ENCODE results near the gene CDC42BPA.

Gene CDC42BPA

DNA sequence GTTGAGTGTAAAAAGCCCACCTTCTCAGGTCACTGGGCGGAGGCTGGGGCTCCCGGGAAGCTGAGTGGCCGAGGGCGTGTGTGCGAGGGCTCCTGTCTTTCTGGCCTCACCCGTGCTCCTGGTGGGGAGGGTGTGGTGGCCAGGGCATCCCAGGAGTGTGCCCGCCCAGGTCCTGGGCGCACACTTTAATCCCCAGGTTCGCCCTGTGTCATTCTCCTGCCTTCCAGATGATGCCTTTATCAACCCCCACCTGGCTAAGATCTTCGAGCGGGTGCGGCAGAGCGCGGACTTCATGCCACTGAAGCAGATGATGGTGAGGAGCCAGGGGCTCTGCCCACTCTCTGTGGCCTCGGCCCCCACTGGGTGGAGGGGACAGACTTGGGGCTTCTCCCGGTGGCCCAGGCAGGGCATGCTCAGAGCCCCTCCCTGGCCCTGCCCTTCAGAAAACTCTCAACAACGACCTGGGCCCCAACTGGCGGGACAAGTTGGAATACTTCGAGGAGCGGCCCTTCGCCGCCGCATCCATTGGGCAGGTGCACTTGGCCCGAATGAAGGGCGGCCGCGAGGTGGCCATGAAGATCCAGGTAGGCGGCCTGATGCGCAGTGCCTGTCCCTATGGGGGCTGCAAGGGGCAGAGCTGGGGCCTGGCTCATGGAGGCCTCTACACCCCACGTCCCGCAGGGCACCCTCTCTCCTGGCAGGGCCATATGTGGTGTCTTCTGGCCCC lies 335.7 kb downstream of the CDC42BPA start:
- DNase-seq (ENCODE audit: extremely low read depth in 1 of 2, low read depth in 1 of 2) = no peak

DNA sequence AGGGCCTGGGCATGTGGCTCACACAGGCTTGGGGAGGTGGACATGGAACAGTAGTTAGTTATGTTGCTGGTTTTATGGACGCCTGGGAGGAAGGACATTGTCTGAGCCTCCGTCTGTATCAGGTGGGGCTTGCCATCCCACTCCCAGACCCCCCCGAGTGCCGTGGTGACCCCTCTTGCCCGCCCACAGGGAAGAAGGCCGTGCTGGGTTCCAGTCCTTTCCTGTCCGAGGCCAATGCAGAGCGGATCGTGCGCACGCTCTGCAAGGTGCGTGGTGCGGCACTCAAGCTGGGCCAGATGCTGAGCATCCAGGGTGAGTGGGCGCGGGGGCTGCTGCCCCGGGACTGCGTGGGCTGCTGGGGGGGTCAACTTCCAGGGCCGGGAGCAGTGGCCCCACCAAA lies 336.5 kb downstream of the CDC42BPA start:
- no peak for DNase-seq (ENCODE audit: extremely low read depth in 1 of 2, low read depth in 1 of 2)

DNA sequence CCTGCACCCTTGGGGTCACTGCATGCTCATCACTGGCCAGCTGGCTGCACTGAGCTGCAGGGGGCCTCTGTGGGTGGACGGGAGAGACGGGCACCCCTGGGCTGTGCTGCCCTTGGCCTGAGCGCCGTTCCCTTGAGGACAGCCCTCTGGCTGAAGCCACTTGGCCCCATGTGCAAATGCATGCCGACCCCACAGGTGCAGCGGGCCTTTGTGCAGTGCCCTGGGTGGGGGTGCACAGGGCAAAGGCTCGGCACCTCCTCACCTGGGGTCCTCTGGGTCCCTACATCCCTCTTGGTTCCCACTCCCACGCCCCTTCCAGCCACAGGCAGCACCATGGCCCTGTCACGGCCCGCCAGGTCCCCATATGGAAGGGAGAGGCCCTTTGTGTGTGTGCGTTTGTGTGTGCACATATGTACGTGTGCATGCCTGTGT lies 336.9 kb downstream of the CDC42BPA start:
- DNase-seq (ENCODE audit: extremely low read depth in 1 of 2, low read depth in 1 of 2) = no peak

DNA sequence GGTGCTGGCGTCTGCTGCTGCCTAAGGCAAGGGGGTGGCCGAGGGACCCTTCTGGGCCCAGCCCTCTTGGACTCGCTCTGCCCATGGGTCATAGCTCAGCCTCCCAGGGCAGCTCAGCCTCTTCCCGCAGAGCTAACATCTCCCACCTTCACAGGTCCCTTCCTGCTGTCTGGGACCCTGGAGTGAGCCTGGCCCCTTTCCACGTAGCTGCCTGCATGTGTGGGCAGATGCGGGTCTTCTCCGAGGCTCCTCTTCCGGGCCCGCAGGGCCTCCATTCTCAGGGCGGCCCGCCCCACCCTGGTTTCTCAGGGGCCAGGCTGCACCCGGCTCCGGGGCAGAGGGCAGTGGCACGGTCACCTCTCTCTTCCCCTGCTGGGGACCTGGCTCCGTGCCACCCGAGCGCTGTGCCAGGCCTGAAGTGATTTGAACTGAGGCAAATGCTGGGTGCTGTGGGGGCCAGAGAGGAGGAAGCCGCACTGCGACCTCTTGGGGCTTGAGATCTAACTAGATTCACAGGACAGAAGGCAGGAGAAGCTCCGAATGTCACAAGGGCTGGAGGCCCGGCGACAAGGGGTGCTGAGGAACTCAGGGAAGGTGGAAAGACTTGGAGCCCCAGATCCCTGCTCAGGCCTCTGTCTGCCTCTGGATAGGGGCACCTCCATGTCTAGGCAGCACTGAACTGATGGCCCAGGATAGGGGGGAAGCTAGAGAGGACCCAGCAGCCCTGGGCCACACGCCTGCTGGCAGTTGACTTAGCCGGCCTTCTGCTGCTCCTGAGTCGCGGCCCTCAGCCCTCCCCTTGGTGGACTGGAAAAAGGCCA lies 337.5 kb downstream of the CDC42BPA start:
- no peak for DNase-seq (ENCODE audit: extremely low read depth in 1 of 2, low read depth in 1 of 2)

DNA sequence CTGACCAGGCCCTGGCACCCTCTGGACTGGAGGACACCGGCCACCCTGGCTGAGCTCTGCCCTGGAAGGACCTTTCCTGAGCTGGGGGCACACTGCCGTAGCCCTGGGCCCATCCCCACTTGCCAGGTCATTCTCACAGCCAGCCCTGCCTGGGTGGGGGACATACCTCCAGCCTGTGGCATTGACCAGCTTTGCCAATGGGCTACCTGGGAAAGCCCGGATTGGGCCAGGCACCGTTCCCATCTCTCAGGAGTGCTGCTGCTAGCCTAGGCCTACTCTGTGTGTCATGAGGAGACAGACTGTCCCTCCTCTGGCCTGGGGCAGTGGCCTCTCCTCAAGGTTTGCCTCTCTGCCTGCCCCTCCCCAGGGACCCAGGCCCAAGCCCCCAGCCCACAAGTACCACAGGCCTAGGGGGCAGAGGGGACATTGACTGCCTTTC lies 338.2 kb downstream of the CDC42BPA start:
- no peak for DNase-seq (ENCODE audit: extremely low read depth in 1 of 2, low read depth in 1 of 2)

DNA sequence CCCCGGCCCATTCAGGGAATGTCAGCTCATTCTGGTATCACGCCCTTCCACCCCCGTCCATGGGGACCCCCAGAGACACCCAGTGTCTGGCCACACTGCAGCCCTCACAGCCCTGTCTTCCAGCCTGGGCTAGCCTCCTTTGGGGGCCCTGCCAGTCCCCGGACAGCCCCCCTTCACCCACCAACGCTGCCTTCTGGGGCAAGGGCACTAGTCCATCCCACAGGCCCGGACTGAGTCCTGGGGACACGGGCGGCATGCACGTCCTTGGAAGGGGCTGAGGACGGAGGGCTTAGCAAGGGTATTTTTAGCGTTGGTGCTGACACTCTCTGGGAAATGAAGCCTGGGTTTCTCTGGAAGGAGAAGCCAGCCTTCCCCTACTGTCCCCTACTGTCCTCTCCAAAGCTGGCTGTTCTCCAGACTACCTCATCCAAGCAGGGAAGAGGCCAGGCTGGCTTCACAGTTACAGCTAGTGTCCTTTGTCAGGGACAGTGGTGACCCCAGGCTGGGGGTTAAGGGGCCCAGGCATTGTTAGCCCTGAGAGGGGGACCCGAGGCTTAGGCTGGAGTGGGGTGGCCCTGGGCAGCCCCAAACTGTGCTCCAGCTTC lies 338.7 kb downstream of the CDC42BPA start:
- no peak for DNase-seq (ENCODE audit: extremely low read depth in 1 of 2, low read depth in 1 of 2)

DNA sequence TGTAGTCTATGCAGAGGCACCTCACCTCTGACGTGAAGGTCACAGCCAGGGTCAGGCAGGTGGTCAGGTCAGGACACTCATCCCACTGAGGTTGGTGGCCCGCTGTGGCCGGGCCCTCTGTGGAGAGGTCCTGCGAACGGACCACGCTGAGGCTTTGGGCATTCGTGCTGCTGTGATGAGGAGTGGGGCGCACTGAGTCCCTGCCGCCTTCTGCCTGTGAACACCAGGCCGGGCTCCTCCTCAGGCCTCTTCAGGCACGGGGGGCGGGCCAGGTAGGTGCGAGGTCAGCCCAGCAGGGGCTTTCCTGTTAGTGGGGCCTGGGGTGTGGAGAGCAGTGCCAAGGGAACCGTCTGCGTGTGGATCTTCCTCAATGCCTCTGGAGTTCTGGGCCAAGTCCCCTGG lies 339.2 kb downstream of the CDC42BPA start:
- DNase-seq (ENCODE audit: extremely low read depth in 1 of 2, low read depth in 1 of 2) = no peak

DNA sequence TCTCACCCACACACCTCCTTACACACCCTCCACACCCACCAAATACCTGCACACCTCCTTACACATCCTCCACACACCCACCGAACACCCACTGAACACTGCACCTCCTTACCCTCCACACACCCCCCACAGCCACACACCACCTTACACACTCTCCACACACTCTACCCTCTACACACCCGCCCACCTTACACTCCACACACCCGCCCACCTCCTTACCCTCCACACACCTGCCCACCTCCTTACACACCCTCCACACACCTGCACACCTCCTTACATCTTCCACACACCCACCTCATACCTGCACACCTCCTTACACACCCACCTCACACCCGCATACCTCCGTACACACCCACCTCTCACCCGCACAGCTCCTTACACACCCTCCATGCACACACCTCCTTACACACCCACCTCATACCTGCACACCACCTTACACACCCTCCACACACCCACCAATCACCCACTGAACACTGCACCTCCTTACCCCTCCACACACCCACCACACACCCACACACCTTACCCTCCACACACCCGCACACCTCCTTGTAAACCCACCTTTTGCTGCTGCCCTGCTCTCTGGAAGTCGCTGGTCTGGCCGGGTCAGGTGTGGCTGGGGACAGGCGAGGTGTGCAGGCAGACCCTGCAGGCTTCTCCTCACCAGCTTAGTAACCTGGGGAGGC lies 339.7 kb downstream of the CDC42BPA start:
- DNase-seq (ENCODE audit: extremely low read depth in 1 of 2, low read depth in 1 of 2) = no peak

DNA sequence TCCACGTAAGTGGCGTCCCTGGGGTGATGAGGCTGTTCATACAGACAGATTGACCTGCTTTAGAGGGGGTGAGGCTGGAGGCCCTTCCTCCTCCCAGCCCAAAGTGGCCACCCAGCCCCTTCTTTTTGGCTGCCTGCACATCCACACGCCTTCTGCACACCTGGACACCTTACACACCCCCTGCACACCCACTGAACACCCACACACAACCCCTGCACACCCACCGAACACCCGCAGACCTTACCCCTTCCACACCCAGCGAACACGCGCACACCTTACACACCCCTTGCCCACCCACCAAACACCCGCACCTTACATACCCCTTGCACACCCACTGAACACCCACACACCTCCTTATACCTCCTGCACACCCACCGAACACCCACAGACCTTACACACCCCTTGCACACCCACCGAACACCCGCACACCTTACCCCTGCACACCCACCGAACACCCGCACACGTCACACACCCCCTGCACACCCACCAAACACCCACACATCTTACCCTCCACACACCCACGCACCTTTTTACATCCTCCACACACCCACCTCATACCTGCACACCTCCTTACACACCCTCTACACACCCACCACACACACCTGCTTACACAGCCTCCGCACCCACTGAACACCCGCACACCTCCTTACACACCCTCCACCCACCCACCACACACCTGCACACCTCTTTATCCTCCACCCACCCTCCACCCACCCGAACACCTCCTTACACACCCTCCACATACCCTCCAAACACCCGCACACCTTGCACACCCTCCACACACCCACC lies 340.5 kb downstream of the CDC42BPA start:
- DNase-seq (ENCODE audit: extremely low read depth in 1 of 2, low read depth in 1 of 2) = no peak

DNA sequence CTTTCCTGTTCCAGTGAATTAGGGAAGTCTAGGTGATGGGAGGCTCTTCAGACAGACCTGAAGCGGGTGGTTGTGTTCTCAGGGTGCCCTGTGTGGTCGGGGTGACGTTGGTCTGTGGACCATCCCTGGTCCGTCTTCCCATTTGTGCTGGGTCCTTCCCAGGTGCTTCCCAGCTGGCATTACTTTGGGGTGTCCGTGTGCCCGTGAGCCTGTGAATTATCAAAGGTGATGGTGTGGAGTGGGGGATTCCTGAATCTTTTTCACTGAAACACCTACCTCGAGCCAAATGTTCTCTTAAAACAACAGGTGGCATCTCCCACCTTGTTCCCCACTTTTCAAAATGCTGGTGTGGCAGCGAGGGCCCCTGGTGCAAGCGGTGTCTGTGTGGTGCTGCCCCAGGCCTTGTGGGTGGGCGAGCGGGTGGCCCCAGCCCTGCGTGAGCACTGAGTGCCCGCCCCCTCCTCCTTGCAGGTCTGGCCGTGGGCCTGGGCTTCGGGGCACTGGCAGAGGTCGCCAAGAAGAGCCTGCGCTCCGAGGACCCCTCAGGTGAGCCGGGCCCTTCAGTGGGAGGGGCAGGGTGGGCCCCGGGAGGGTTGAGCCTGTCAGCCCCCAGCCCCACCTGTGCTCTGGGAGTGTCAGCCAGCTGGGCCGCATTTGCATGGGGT lies 341.2 kb downstream of the CDC42BPA start:
- no peak for DNase-seq (ENCODE audit: extremely low read depth in 1 of 2, low read depth in 1 of 2)

DNA sequence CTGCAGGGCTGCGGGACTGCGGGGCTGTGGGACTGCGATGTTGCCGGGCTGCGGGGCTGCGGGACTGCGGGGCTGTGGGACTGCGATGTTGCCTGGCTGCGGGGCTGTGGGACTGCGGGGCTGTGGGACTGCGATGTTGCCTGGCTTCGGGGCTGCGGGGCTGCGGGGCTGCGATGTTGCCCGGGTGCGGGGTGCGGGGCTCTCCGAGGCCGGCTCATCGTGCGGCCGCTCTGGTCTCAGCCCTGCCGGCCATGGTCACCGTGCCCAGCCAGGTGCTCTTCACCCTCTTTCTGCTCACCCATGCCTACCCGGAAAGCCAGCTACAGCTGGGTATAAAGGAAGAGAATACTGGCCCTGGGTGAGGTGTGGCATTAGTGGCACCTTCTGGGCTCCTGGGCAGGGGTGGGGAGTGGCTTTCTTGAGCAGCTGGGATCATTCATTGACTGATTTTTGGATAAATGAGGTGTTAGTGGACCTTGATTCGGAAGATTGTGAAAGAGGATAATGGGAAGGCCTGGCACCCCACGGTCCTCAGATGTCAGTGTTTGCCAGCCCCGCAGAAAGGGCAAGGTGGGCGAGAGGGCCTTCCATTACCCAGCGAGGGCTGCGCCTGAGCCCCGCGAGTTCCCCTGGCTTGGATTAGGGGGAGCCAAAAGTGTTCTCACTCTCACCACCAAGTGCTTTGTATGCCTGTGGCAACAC lies 341.9 kb downstream of the CDC42BPA start:
- no peak for DNase-seq (ENCODE audit: extremely low read depth in 1 of 2, low read depth in 1 of 2)

DNA sequence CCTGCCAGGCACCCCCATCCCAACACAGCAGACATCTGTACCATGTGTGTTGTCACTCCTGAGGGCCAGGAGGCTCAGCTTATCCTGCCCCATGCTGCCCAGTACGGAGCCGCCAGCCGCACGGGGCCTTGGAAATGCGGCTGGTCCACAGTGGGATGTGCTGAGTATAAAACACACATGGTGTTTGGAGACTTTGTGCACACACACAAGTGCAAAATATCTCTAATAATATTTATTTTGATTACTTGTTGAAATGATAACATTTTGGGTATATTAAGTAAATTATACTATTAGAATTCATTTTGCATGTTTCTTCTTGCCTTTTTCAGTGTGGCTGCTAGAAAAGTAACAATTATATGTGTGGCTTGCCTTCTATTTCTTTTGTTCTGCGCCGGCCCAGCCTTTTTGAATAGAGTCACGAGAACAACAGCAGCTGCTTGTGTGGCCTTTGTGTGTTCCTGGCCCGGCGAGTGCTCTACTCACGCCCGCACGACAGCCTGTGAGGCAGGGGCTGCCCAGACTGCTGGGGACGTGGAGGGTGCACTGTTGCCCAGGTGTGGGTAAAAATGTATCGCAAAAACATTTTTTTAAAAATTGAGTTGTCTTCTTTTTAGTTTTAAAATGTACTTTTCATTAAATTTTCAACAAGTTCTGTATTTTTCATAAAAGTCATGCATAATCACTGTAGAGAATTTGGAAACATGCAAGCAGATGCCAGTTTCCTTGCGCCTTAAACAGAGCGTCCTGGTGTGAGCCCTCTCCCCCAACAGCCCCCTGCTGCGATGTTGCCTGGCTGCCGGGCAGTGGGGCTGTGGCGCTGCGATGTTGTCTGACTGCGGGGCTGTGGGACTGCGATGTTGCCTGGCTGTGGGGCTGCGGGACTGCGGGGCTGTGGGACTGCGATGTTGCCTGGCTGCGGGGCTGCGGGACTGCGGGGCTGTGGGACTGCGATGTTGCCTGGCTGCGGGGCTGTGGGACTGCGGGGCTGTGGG lies 342.7 kb downstream of the CDC42BPA start:
- DNase-seq (ENCODE audit: extremely low read depth in 1 of 2, low read depth in 1 of 2) = no peak

DNA sequence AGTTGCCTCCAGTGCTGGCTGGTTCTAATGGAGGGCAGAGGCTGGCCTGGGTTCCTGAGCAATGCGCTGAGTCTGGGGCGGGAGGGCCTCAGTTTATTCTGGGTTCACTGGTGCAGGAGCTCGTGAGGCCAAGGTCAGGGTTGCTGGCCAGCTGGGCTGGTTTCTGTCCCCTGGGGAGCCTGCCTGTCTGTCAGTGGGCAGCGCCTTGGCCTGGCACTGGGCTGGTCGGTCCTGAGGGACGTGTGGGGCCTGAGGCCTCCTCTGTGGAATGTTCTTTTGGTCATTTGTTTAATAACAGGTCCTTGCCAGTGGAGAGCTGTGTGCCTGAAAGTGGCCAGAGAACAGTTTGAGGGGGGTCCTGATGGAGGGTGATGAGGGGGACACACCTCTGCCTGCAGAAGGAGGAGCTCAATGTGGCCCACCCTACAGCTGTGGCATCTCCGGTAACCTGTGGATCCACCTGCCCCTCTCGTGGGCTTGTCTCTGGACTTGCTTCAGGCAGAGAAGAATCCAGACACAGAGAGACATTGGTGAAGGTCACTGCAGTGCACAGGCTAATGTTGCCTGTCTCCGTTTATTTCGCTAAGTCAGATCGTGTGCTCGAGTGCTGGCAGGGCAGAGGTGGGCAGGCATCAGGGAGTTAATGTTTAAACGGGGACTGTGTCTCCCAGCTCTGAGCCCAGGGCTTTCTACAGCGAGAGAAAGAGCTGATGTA lies 343.6 kb downstream of the CDC42BPA start:
- no peak for DNase-seq (ENCODE audit: extremely low read depth in 1 of 2, low read depth in 1 of 2)

DNA sequence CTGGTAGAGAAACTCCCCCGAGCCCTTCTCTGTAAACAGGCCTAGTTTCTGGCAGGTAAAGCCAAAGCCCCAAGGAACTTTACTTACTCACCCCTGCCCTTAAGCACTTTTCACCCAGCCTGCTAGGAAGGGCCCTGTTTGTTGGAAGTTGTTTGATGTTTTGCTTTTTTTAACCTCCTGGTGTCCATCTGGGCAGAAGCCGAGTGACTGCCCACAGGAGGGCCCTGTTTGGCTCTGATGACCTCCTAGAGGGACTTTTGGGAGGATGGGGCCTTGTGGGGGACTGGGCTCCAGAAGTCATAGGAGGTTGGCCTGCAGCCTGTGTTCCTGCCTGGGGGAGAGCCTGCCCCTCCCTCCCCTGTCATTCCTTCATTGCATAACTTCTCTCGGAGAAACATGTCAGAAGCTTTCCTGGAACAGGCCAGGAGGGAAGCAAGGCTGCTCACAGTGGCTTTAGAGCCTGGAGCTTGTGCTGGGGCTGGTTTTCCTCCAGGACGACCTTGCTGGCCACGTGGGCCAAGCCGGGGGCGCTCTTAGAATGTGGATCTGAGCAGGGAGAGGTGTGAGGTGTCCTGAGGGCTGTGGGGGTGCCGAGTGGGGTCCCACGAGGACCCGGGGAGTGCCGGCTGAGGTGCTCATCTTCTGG lies 344.3 kb downstream of the CDC42BPA start:
- DNase-seq (ENCODE audit: extremely low read depth in 1 of 2, low read depth in 1 of 2) = no peak

DNA sequence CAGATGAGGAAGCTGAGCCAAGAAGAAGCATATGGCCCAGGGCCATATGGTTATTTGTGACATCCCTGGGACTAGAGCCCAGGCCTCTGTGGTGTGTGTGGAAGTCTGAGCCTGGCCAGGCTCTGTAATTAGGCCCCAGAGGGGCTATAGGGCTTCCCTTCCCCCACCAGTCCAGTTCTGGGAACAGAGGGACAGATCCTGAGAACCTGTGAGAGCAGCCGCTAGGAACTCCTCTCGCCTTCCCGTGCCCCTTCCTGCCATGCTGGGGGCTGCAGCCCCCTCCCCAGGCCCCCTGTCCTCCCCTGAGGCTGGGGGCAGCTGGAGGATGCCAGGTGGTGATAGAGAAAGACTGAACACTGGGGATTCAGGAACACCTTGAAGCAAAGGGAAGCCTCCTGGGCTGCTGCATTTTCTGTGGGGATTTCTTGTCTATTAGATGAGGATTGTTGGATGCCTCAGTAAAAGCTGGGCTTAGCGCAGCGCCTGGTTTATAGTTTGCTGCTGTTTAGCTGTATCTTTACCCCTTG lies 344.9 kb downstream of the CDC42BPA start:
- DNase-seq (ENCODE audit: extremely low read depth in 1 of 2, low read depth in 1 of 2) = no peak

DNA sequence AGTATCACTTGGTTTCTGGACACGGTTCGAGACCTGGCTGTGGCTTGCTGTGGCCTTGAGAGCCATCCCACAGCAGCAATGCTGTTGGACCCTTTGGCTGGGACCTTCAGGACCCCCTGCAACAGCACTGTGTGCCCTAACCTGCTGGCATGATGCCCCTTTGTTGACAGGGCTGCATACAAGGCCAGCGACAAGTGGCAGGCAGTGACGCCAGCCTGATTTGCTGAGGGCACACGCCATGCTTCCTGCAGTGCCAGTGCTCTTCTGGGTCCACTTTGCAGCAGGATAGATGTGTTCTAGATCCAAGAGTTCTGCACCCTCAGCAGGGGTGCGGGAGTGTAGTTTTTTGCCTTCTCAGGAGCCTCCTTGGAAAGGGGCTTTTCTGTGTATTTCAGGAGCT lies 345.4 kb downstream of the CDC42BPA start:
- DNase-seq (ENCODE audit: extremely low read depth in 1 of 2, low read depth in 1 of 2) = no peak

DNA sequence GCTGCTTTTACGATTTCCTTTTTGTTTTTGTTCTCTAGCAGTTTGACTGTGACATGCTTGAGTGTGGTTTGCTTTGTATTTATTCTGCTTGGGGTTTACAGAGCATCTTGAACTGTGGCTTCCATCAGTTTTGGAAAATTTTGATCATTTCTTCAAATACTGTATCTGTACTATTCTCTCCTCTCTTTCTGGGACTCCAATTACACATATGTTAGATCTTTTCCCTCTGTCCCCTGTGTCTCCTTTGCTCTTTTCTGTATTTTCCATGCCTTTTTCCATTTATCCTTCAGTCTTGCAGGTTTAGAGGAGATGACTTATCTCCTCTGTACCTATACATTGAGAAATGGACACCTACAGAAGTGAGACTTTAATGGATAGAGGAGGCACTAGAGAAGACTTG lies 346.5 kb downstream of the CDC42BPA start:
- no peak for DNase-seq (ENCODE audit: extremely low read depth in 1 of 2, low read depth in 1 of 2)

Data from stimulated activated CD8-positive, alpha-beta memory T cell treated with anti-CD3 and anti-CD28 coated beads, Interleukin-7, amount 100 ng/mL, for 48 hours (primary cell).